A549 treated with DMSO at 1 μM for 4 hours (cell line): ENCODE results near the gene TNC. TPM values are rescaled to one million over a fixed set of nuclear protein-coding genes. Genes with fewer than 3 reads are reported as not detected.

Experiments used
- total RNA-seq: library from RNA; stranded (reverse); fragments of 200-300 nt; extraction: Qiagen RNA extraction; gene quantifications from 5 replicates; pipeline ENCODE4 v1.2.3, GENCODE V29; 2022; ENCODE audit warnings: low read depth

TNC gene
- total RNA-seq, result 0.92 to 1.4 TPM (median 1.00 TPM) in 5 replicates

DNA sequence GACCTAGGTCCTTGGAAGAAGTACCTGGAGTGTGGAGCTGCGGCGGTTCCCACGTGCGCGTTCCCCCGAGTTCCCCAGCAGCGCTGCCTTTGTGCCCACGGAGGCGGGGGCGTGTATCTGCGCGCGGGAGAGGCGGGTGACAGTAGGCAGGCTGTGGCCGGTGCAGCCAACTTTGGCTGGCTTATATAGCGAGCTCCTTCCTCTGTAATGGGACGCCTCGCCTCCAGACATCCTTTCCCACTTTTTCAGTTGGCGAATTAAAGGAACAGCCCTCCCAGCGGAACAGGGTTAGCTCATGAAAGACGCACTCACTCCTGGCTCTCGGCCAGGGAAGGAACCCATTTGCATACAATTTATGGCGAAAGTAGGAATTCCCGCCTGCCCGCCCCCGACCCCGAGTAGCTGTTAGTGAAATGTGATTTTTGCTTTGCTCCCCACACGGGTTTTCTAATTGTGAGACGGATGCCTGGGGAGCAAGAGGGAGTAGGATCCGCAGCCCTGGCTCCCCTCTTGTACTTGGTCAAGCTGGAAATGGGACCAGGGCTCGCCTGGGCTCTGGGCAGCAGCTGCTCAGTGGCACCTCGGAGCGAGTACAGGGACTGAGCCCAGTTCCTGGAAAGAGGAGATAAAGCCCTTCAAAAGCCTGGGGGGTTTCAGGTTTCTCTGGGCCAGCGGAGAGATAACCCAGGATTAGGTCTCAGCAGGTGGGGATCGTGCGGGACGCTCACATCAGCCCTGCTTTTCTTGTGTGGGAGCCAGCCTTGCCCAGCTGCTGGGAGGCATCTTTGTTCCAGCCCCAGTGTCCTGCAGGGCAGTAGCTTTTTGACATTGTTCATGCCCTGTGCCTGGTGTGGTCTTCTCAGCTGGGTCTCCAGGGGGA, at the start of gene TNC:
TNC (minus strand) TSS at position 159 of the 880 bp plus-strand sequence. CDS start 27,139 bp downstream, outside the sequence.

Other genes starting within 250 kb of the TNC start
- not detected in 5 replicates for gene TNFSF8, start 187.6 kb downstream of the TNC start, total RNA-seq